ENCODE measurements around the gene DIRAS2.

Gene DIRAS2

DNA sequence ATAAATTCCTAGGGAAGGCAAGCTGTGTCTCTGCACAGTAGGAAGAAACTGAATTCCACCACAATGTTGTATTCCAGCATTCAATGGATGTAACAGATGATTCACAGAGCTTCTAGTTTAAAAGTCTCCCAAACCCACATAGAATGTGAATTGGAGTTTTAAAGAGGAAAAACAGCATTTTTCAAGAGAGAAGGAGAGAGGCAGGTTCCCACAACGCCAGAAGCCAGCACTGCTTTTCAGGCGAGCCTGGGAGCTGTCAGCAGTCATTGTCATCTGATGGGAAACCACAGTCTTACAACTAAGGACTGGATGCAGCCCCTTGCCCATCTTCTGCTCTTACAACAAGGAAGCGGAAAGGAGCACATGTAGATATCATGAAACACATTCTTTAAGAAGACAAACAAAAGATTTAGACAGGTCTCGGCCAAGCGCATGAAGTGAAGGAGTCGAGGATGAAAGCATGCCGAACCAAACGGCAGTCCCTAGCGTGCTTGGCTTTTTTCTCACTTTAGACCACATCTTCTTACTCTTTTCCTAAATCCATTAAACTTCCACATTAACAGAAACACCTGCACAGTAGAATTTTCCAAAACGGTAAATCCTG, 638 bp downstream of the DIRAS2 start:
- Mint-ChIP-seq H3K27ac (ENCODE audit: low read depth) (no peak overlapping the region), H3K36me3 (ENCODE audit: insufficient read depth) (no peaks in the 10 kb centered on the region), H3K27me3 (peaks cover 91% of the 10 kb centered on the region), H3K9me3 (no peaks in the 10 kb centered on the region), H3K4me3 (no peak overlapping the region), H3K4me1 (no peaks in the 10 kb centered on the region)
- ATAC-seq (replicated peaks; ENCODE audit: extremely low read depth, poor library complexity, severe bottlenecking), result no peak
- DNase-seq (ENCODE audit: low spot score in 2 of 2), result no peak

DNA sequence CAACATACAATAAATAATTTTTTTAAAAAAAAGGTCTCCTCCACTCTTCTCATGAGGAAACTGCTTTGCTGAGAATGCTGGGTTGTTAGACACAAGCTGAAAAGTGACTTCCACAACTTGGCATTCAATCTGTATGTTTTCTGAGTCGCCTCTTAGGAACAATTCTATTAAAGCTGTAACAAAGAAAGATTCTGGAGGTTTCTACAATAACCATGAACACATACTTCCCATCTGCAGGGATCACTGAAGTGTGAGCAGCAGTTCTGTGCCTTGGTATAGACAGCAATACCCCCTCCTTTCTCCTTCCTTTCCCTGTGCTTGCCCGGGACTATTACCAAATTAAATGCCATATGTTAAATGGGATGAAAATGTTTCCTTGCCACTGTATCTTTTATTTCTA, 1.5 kb downstream of the DIRAS2 start:
- H3K27me3 Mint-ChIP-seq, result peaks cover 84% of the 10 kb centered on the region
- no peak for ATAC-seq (replicated peaks; ENCODE audit: extremely low read depth, poor library complexity, severe bottlenecking)
- H3K4me1 Mint-ChIP-seq, result no peaks in the 10 kb centered on the region
- no peaks in the 10 kb centered on the region for H3K36me3 Mint-ChIP-seq (ENCODE audit: insufficient read depth)
- no peak overlapping the region for H3K27ac Mint-ChIP-seq (ENCODE audit: low read depth)
- DNase-seq (ENCODE audit: low spot score in 2 of 2), result no peak
- H3K9me3 Mint-ChIP-seq, result no peaks in the 10 kb centered on the region
- H3K4me3 Mint-ChIP-seq, result no peak overlapping the region

DNA sequence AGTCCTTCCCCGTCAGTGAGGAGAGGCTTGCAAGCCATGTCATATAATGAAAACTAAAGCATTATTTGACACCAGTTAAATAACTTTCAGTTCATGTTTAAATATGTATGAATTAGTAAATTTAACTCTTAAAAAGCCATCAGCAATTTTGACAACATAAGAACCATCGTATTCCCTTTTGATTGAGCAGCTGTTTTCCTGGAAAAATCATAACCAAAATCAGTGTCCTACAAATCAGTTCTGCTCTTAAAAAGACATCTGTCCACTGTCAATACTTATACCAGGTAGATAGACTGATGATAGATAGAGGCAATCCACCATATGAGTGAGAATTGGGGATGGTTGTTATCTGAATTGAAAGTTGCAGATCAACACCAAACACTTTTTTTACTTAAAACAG, 2.3 kb downstream of the DIRAS2 start:
- no peak for ATAC-seq (replicated peaks; ENCODE audit: extremely low read depth, poor library complexity, severe bottlenecking)
- no peak overlapping the region for H3K4me3 Mint-ChIP-seq
- H3K27ac Mint-ChIP-seq (ENCODE audit: low read depth), result no peak overlapping the region
- no peak for DNase-seq (ENCODE audit: low spot score in 2 of 2)
- no peaks in the 10 kb centered on the region for H3K4me1 Mint-ChIP-seq
- H3K9me3 Mint-ChIP-seq, result no peaks in the 10 kb centered on the region
- H3K36me3 Mint-ChIP-seq (ENCODE audit: insufficient read depth), result no peaks in the 10 kb centered on the region
- peaks cover 76% of the 10 kb centered on the region for H3K27me3 Mint-ChIP-seq

DNA sequence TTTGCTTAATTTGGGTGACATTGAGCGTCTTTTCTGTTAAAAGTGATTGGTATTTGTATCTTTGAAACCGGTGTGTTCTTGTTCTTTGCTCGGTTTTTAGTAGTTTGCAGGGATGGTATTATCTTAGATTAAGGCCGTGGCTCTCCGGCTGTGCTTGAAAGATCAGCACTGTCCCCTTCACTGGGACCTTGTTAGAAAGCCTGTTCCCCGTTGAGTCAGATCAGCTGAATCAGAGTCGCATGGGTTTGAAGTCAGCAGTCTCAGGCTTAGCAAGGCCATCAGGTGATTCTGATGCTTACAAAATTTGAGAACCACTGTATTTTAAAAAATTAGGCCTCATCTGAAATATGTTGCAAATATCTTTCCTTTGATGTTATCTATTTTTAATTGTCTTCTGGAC, 5.0 kb downstream of the DIRAS2 start:
- Mint-ChIP-seq H3K9me3 (no peaks in the 10 kb centered on the region), H3K4me1 (no peaks in the 10 kb centered on the region), H3K27me3 (peaks cover 49% of the 10 kb centered on the region), H3K27ac (ENCODE audit: low read depth) (no peak overlapping the region), H3K36me3 (ENCODE audit: insufficient read depth) (peaks cover 2% of the 10 kb centered on the region), H3K4me3 (no peak overlapping the region)
- ATAC-seq (replicated peaks; ENCODE audit: extremely low read depth, poor library complexity, severe bottlenecking) (no peak), DNase-seq (ENCODE audit: low spot score in 2 of 2) (no peak)

DNA sequence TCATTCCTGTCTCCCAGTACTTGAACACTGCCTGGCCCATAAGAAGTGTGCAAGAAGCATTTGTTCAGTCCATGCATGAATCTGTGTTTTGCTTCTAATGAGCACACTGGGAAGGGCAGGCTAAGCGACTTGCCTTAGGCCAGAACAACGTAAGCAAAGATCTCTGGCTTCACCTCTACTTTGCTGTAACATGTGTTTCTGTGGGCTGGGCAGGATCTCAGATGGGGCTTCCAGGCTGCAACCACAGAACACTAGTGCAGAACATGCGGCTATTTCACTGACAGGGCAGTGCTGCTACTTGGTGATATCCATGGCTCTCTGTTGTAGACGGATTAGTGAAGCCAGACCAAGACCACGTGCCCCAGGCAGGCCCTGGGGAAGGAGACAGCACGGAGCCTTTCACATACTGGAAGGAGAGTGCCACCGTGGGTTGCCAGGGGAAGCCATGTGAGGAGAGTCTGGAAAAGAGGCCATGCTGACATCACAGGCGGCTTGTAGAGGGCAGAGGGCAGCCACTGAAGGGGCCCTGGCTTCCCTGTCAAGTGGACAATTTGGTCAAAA, 9.9 kb downstream of the DIRAS2 start:
- no peaks in the 10 kb centered on the region for H3K4me1 Mint-ChIP-seq
- H3K36me3 Mint-ChIP-seq (ENCODE audit: insufficient read depth), result peaks cover 2% of the 10 kb centered on the region
- no peak overlapping the region for H3K4me3 Mint-ChIP-seq
- no peak overlapping the region for H3K27ac Mint-ChIP-seq (ENCODE audit: low read depth)
- peaks cover 8% of the 10 kb centered on the region for H3K27me3 Mint-ChIP-seq
- no peak for DNase-seq (ENCODE audit: low spot score in 2 of 2)
- H3K9me3 Mint-ChIP-seq, result no peaks in the 10 kb centered on the region
- no peak for ATAC-seq (replicated peaks; ENCODE audit: extremely low read depth, poor library complexity, severe bottlenecking)

DNA sequence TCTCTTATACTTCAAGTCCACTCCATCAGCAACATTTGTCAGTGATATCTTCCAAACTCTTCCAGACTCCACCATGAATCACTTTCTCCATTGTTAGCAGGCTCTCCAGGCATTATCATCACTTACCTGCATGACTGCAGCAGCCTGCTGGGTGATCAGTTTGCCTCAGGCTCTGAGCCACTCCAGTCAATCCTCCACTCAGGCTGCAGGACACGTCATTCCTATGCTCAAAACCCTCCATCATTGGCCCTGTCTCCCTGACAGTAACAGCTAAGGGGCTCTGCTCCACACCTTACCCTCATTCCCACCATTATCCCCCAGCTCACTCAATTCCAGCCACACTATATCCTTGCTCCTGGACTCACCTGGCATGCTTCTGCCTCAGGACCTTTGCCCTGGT, 10.7 kb downstream of the DIRAS2 start:
- Mint-ChIP-seq H3K9me3 (no peaks in the 10 kb centered on the region), H3K27ac (ENCODE audit: low read depth) (no peak overlapping the region), H3K4me1 (no peaks in the 10 kb centered on the region), H3K4me3 (no peak overlapping the region), H3K27me3 (peaks cover under 1% of the 10 kb centered on the region), H3K36me3 (ENCODE audit: insufficient read depth) (peaks cover 2% of the 10 kb centered on the region)
- ATAC-seq (replicated peaks; ENCODE audit: extremely low read depth, poor library complexity, severe bottlenecking) (no peak), DNase-seq (ENCODE audit: low spot score in 2 of 2) (no peak)

DNA sequence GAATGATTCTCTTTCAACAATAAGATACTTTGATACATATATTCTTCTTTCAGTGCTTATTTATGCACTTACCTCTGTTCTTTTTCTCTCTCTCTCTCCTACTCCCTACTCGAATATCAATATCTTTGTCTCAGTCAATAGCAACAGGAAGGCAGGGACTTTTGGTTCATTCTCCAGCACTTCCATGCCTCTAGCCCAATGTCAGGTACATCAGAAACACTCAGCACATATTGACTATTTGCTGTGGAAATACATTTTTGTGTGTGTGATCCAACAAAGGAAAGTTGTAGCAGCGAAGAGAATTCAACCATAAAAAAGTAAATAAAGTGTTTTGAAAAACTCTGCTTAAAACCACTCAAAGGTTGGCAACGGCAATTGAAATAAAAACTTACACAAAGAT, 12.6 kb downstream of the DIRAS2 start:
- no peaks in the 10 kb centered on the region for H3K9me3 Mint-ChIP-seq
- H3K27ac Mint-ChIP-seq (ENCODE audit: low read depth), result no peak overlapping the region
- H3K4me3 Mint-ChIP-seq, result no peak overlapping the region
- H3K36me3 Mint-ChIP-seq (ENCODE audit: insufficient read depth), result peaks cover under 1% of the 10 kb centered on the region
- ATAC-seq (replicated peaks; ENCODE audit: extremely low read depth, poor library complexity, severe bottlenecking), result no peak
- H3K27me3 Mint-ChIP-seq, result no peaks in the 10 kb centered on the region
- DNase-seq (ENCODE audit: low spot score in 2 of 2), result no peak
- no peaks in the 10 kb centered on the region for H3K4me1 Mint-ChIP-seq

DNA sequence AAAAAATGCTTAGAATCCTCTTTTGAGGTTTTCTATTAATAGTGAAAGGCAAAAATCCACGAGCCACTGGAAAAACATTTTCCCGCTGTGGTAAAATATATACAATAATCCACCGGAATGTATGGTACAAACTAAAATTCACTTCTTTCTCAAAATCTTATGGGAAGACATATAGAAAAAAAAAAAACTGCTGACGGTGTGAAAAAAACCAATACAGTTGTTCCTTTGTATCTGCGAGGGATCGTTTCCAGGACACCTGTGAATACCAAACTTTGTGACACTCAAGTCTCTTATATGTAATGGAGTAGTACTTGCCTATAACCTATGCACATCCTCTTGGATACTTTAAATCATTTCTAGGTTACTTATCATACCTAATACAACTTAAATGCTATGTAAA, 13.3 kb downstream of the DIRAS2 start:
- H3K4me1 Mint-ChIP-seq, result no peaks in the 10 kb centered on the region

DNA sequence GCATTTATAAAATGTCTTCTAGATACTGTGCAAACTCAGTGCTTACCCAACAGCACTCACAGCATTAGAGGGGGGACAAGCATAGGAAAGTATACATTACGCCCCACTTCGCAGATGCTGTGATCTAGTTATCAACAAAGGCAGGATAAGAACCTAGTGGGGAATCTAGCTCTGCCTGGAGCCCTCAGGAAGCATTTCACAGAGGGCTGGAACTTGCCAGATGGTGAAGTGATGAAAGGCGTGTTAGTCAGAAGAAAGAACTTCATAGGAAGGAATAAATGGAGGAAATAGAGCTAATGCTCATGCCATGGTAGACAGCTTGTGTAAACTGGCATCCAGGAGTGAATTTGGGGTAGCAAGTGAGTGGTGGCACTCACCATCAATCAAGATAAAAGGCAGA, 25.8 kb downstream of the DIRAS2 start:
- Mint-ChIP-seq H3K4me3 (no peak overlapping the region), H3K27me3 (peaks cover 32% of the 10 kb centered on the region), H3K36me3 (ENCODE audit: insufficient read depth) (no peaks in the 10 kb centered on the region), H3K9me3 (no peaks in the 10 kb centered on the region), H3K27ac (ENCODE audit: low read depth) (no peak overlapping the region), H3K4me1 (no peaks in the 10 kb centered on the region)
- ATAC-seq (replicated peaks; ENCODE audit: extremely low read depth, poor library complexity, severe bottlenecking) (no peak), DNase-seq (ENCODE audit: low spot score in 2 of 2) (no peak)

More for the DNA sequence above, 13.3 kb downstream of the DIRAS2 start:
- ATAC-seq (replicated peaks; ENCODE audit: extremely low read depth, poor library complexity, severe bottlenecking) (no peak), DNase-seq (ENCODE audit: low spot score in 2 of 2) (no peak)
- no peaks in the 10 kb centered on the region for H3K36me3 Mint-ChIP-seq (ENCODE audit: insufficient read depth)
- no peaks in the 10 kb centered on the region for H3K9me3 Mint-ChIP-seq
- H3K27ac Mint-ChIP-seq (ENCODE audit: low read depth), result no peak overlapping the region
- H3K4me3 Mint-ChIP-seq, result no peak overlapping the region
- H3K27me3 Mint-ChIP-seq, result no peaks in the 10 kb centered on the region

DNA sequence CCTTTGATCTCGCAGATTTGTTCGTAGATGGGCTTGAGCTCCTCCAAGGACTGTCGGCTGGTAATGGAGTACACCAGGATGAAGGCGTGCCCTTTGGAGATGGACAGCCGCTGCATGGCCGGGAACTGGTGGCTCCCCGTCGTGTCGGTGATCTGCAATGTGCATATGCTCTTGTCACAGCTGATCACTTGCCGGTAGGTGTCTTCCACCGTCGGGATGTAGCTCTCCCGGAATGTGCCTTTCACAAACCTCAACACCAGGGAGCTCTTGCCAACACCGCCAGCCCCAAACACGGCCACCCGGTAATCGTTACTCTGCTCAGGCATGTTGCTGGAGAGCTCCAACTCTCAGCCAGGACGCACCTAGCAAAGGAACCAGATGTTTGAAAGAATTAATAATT, 29.1 kb downstream of the DIRAS2 start:
- ATAC-seq (replicated peaks; ENCODE audit: extremely low read depth, poor library complexity, severe bottlenecking), result no peak
- DNase-seq (ENCODE audit: low spot score in 2 of 2), result no peak
- H3K9me3 Mint-ChIP-seq, result no peaks in the 10 kb centered on the region
- peaks cover 52% of the 10 kb centered on the region for H3K27me3 Mint-ChIP-seq
- H3K4me3 Mint-ChIP-seq, result no peak overlapping the region
- no peaks in the 10 kb centered on the region for H3K4me1 Mint-ChIP-seq
- H3K36me3 Mint-ChIP-seq (ENCODE audit: insufficient read depth), result peaks cover 2% of the 10 kb centered on the region
- no peak overlapping the region for H3K27ac Mint-ChIP-seq (ENCODE audit: low read depth)

DNA sequence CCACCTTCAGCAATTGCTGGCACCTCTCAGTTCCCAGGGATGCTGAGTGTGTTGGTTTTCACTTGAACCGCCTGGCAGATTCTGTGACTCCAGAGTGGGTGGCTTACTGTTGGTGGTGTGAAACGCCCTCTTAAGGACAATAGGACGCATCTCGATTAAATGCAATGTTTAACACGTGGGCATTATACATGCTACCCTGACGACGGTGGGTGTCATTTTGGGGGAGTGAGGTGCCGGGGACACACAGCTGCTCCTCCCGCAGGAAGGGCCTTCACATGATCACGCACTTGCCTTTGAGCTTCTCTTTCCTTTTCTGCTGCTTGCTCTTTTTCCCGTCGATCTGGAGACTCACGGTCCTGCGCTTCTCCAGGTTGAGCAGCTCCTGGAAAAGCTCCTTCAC, 29.7 kb downstream of the DIRAS2 start:
- no peak for ATAC-seq (replicated peaks; ENCODE audit: extremely low read depth, poor library complexity, severe bottlenecking)

DNA sequence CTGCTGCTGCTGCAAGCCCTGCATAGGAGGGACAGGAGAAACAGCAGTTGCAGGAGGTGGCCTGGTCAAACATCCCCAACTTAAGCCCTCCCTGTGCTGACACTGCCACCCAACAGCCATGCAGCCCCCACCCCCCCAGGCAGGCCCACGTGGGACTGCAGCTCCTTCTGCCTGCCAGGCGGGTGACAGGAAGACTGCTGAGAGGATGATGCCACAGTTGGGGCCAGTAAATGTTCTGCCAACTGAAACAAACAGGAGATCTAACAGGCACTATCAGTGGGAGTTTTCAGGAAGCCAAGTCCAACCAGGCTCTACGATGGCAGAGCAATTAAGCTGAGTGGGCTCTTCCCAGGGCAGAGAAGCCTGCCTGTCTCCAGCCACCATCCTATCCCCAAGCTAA, 31.1 kb downstream of the DIRAS2 start:
- no peaks in the 10 kb centered on the region for H3K4me1 Mint-ChIP-seq
- no peak for ATAC-seq (replicated peaks; ENCODE audit: extremely low read depth, poor library complexity, severe bottlenecking)
- H3K36me3 Mint-ChIP-seq (ENCODE audit: insufficient read depth), result peaks cover 2% of the 10 kb centered on the region
- H3K4me3 Mint-ChIP-seq, result no peak overlapping the region
- no peak overlapping the region for H3K27ac Mint-ChIP-seq (ENCODE audit: low read depth)
- peaks cover 47% of the 10 kb centered on the region for H3K27me3 Mint-ChIP-seq
- no peak for DNase-seq (ENCODE audit: low spot score in 2 of 2)
- no peaks in the 10 kb centered on the region for H3K9me3 Mint-ChIP-seq

More for the DNA sequence above, 29.7 kb downstream of the DIRAS2 start:
- Mint-ChIP-seq H3K4me1 (no peaks in the 10 kb centered on the region), H3K36me3 (ENCODE audit: insufficient read depth) (peaks cover 2% of the 10 kb centered on the region), H3K27ac (ENCODE audit: low read depth) (no peak overlapping the region), H3K27me3 (peaks cover 57% of the 10 kb centered on the region), H3K4me3 (no peak overlapping the region), H3K9me3 (no peaks in the 10 kb centered on the region)
- no peak for DNase-seq (ENCODE audit: low spot score in 2 of 2)

DNA sequence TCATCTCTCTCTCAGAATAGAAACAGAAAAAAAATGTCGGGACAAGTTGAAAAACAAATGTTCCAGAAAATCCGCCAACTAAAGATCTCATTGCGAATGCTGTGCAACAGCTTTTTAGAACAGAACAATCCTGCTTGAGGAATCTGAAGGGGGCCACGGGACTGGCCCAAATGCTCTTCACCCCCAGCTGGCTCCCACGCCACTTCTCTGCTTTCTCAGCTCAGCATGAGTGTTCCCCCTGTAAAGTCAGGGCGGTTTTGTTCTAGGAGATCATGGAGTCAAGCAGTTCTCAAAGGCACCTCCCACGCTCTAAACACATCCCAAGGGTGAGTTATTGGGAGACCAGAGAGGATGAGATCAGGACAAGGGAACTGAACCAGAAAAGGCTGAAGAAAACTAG, 31.5 kb downstream of the DIRAS2 start:
- H3K27me3 Mint-ChIP-seq, result peaks cover 45% of the 10 kb centered on the region
- no peaks in the 10 kb centered on the region for H3K4me1 Mint-ChIP-seq
- no peaks in the 10 kb centered on the region for H3K9me3 Mint-ChIP-seq
- no peak overlapping the region for H3K4me3 Mint-ChIP-seq
- ATAC-seq (replicated peaks; ENCODE audit: extremely low read depth, poor library complexity, severe bottlenecking), result no peak
- DNase-seq (ENCODE audit: low spot score in 2 of 2), result no peak
- no peak overlapping the region for H3K27ac Mint-ChIP-seq (ENCODE audit: low read depth)
- peaks cover 2% of the 10 kb centered on the region for H3K36me3 Mint-ChIP-seq (ENCODE audit: insufficient read depth)

Data from central memory CD8-positive, alpha-beta T cell (primary cell).